ENCODE measurements around the gene DCXR.
A peak's percentile ranks its signal among the peaks of the same experiment; 100 is the strongest.

The DCXR gene

DNA sequence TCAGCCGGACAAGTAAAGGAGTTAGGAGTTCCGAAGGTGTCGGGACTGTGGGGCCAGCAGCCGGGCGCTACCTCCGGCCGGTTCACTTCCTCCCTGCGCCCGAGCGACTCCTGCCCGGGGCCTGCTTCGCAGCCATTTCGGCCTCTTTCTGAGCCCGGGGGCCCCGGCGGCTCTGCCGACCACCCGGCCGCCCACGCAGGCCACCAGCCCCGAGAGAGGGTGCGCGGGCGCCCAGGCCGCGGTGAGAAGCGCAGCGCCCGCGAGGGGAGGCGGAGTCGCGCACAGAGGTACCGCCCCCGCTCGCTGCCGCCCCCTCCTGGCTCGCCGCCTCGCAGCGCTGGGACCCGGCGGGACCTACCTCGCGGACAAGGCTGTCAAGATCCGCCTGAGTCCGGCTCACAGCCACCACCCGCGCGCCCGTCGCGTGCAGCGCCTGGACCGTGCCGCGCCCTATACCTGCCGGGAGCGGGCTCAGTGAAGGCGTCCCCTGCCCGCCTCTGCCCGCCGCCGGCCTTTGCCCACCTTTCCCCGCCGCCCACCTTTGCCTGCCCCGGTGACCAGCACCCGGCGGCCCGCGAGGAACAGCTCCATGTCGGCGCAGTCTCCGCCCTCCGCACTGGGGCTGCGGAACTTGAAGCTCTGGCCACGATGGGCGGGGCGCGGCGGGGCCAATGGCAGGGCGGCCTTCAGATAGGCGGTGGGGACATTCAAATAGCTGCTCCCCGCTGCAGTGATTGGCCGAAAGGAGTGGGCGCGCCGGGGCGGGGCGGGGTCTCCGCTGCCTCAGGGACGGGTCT, at the start of gene DCXR:
Gene DCXR, minus strand, starts transcription at position 606 of the 797 bp plus-strand sequence. Its CDS starts 15 bp downstream, at position 591.
- DNase-seq = peak; percentile 92

DNA sequence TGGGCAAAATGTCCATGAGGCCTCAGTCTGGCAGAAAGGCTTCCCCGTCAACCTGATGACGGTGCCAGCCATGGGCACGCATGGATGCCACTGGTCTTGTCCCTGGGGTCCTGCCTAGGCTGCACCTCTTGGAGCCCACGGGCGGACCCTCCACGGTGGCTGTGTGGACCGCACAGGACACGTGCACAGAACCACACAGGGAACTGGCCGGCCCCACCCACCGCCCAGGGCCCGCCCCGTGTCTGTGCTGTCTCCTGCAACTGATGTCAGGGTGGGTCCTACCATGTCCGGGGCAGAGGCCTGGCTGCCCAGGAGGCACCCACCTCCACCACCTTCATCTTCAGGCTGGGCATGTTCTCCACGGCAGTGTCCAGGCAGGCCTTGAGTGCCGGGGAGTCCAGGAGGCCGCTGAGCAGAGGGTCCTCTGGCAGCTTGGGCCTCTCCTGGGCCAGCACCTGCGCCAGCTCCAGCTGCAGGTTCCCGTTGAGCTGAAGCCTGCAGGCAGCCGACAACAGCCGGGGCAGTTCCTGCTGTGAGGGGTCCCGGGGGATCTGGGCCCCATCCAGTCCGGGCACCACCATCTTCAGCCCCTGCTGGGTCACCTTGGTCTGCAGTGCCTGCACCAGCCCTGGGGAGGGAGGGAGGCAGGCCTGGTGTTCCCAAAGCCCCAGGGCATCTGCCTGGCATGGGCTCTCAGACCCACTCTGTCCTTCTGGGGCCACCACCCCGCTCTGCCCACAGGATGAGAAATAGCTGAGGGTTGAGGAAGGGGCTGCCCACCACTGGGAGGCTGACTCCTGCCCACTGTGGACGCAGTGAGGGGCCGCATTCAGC, 48.7 kb upstream of the DCXR start:
- DNase-seq = no peak

DNA sequence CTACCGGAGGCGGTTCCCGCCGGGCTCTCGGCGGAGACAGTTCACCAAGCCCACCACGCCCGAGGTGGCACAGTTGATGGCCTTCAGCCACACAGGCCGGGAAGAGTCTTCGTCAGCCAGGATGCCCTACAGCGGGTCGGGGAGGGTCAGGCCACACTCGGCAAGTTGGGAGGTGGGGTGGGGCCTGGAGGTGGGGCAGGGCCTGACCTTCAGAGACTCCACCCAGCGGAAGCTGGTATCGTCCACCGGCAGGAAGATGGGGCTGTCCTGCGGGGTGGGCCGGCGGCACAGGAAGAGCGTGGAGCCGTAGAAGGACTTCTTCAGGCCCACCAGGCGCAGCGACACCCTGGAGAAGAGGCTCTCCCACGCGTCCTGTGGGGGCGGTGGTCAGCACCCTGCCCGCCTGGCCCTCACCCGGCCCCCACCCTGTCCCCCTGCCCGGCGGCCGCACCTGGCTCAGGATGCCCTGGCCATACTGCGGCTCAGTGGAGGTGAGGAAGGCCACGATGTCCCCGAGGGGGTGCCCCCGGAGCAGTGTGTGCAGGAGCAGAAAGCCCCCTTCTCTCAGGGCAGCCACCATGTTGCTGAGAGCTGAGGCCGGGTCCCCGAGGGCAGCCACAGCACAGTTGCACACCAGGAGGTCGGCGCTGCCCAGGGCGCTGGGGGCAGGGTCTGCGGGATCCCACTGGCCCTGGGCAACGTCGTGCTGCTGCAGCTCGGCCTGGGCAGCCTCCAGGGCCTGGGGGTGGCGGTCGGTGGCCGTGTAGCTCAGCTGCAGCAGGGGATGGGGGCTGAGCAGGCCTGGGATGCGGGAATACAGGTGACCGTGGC, 47.7 kb upstream of the DCXR start:
- no peak for DNase-seq

DNA sequence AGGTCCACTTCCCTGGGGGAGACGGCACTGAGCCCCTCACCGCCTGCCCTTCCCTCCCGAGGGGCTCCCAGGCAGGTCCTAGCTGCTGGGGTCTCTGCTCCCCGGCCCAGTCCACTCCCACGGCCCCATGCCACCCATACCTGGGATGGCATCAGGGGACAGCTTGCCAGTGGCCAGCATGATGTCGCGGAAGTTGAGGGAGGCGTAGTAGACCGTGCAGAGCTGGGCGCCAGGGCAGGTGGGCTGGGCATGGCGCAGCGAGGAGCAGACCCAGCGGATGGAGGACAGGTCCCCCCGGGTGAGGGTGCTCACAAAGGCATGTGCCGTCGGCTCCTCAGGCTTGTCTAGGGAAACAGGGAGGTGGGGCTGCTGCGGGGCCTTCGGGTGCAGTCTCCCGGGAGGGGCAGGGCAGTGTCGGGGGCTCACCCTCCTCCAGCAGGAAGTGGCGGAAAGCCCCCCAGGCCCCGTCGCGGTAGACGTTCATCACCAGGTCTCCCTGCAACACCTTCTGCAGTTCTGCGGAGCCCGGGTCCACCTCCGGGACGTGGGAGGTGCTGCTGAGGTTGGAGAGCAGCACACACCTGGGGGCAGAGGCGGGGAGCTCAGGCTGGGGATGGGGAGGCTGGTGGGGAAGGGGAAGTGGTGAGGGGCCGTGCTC, 47.0 kb upstream of the DCXR start:
- no peak for DNase-seq

DNA sequence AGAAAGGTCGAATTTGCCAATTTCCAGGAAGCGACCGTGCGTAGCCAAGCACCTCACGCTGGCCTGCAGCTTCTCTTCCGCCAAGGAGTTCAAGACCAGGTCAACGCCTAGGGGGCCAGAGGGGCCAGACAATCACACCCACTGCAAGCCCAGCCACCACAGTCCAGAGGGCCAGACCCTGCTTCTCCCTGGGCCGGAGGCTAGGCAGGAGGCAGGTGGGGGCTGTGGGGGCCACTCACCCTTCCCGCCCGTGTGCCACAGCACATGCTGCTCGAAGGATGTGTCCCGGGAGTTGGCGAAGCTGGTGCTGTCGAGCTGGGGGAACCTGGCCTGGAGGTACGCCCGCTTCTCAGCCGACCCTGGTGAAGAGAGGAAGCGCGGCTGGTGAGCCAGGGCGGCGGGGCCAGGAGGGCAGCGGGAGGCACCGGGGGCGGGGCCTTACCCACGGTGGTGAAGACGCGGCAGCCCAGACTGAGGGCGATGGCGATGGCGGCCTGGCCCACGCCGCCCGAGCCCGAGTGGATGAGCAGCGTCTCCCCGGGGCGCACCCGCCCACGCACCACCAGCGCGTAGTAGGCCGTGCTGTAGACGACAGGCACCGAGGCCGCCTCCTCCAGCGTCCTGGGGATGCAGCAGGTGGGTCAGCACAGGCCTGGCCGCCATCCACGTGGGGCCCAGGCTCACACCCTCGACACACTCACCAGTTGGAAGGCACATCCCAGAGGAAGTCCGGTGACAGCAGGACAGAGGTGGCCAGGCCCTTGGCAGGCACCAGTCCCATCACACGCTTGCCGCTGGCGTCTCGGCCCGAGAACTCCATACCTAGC, 46.2 kb upstream of the DCXR start:
- DNase-seq = no peak

DNA sequence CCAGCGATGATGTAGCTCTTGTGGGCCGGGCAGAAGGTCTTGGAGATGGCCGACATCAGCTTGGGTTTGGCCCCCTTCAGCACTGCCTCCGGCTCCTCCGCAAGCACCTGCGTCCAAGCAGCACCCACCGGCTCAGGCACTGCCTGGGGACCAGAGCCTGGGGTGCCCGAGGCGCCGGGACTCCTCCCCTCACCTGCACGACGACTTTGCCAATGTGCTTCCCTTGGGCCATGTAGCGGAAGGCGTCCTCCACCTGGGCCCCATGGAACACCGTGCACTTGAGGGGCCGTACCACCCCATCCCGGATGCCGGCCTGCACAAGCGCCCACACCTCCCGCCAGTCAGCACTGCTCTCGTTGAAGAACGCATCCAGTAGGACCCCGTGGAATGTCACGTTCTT, 45.5 kb upstream of the DCXR start:
- no peak for DNase-seq

DNA sequence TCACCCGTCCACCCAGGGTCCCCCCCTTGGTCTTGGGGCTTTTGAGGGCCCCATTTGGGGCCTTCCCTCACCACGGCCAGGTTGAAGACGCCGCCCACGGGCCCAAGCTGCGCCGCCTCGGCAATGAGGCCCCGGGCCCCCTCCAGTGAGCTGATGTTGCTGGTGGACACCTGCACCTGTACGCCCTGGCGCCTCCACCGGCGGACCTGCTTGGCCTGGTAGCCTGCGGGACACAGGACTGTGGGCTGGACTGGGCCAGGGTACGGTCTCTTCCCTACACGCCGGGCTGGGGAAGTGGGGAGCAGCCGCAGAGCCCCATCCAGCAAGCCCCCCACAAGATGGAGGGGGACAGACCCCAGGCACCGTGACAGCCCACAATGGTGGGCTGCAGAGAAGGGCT, 45.0 kb upstream of the DCXR start:
- no peak for DNase-seq

DNA sequence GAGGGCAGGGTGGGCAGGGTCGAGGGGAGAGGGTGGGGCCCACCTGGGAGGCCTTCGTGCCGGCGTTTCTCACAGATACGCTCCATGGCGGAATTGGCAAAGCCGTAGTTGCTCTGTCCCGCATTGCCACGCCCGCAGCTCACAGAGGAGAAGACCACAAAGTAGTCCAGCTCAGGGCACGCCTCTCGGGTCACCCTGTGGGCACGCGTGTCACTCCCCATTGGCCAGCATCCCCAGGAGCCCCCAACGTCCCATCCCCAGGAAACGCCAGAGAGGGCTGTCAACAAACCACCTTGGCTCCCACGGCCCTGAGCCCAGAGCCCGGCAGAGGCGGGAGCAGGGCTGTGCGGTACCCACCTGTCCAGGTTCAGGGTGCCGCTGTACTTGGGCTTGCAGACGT, 44.5 kb upstream of the DCXR start:
- no peak for DNase-seq

DNA sequence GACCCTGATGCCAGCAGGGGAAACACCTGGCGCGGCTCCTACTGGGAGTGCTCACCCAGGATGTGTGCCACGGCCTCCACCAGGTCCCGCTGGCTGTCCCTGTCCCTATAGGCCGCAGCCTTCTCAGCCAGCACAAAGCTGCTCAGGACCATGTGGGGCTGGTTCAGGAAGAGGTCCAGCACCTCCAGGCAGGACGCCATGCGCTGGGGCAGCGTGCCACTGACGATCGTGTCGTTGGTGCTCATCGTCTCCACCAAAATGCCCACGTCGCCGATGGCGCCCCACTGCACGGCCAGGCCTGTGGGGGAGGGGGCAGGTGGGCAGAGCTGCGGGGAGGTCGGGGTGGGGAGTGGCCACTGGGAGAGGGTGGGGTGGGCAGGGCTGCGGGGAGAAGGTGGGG, 44.0 kb upstream of the DCXR start:
- DNase-seq = no peak

DNA sequence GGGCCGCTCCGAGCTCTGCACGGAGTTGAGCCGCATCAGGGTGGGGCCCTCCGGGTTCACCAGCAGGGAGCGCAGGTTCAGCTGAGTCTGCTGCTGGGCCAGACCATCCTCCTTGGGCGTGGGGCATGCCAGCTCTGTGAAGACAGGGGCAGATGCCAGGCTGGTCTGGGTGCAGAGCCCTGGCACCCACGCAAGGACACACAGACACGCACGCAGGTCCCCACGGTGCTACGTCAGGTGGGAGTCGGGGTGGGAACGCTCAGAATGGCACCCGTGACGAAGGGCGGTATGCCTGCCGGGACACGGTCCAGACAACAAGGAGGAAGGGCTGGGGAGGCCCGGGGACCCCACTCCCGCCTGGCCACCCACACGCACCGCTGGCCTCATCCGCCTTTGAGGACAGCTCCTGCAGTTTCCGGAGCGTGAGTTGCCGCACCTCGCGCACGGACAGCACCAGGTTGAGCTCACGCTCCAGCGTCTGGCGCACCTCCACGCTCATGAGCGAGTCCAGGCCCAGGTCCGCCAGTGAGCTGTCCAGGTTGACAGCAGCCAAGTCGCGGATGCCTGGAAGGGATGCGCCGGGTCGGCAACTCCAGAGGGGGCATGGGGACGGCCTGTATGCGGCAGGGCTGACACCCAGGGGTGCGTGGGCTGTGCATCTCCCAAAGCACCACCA, 43.4 kb upstream of the DCXR start:
- DNase-seq = no peak

DNA sequence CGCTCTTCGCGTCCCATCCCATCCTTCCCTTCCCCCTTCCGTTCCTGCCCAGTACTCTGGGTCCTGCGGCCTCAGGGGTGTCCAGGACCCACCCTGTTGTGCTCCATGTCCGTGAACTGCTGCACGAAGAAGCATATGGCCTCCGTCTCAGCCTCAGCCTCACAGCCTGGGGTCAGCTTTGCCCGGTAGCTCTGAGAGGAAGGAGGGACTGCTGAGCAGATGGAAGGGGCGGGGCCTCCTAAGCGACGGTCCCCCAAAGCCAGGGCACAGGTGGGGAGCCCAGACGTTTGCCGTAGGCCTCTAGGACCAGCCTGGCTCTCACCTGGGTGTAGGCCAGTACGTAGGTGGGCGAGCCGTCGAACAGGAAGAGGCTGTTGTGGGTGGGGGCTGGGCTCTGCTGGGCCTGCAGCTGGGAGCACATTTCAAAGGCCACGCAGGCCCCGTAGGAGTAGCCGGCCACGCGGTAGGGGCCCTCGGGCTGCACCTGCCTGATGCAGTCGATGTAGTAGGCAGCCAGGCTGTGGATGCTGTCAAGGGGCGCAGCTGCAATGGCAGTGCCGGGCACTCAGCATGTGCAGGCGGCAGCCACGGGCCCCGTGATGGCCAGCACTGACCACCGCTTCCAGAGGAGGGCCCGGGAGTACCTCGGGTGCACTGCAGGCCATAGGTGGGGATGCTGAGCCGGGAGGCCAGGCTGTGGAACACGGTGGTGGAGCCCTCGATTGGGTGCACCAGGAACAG, 42.7 kb upstream of the DCXR start:
- DNase-seq = no peak

DNA sequence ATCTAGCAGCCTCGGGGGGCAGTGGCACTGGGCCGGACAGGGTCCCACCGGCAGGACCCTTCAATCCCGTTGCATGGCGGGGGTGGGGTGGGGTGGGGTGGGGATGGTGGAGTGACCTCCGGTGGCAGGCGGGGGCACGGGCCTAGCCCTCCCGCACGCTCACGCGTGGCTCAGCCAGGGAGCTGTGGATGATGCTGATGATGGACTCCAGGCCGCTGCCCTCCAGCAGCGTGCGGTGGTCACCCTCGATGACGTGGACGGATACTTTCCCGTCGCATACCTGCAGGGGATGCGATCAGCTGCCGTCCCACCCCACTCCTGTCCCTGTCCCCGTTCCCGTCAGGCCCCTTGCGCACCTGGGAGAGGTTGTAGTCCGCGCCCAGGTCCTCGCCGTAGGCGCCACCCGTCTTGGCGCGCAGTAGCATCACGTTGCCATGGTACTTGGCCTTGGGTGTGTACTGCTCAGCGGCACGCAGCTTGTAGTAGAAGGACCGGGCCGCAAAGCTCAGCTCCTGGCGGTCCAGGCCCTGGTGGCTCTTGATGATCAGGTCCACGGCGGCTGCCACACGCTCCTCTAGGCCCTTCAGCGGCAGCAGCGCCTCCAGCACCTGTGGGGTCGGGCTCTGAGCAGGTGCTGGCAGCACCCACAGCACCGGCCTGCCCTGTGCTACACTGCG, 41.6 kb upstream of the DCXR start:
- DNase-seq = no peak

DNA sequence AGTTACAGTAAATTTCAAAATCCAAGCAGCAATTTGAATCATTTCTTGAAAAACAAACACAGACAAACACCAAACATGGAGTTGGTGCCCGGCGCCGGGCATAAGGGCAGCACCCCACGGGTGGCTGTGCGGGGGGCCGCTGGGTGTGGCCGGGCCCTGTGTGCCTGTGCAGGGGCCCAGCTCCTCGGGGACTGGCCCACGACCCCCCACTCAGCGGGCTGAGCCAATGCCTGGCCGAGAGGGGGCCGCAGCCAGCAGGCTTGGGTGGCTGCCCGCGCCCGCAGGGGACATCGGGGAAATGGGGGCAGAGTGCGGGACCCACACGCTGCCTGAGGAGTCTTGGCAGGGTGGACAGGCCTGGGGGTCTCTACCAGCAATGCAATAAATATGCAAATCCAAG, 40.9 kb upstream of the DCXR start:
- DNase-seq = no peak

DNA sequence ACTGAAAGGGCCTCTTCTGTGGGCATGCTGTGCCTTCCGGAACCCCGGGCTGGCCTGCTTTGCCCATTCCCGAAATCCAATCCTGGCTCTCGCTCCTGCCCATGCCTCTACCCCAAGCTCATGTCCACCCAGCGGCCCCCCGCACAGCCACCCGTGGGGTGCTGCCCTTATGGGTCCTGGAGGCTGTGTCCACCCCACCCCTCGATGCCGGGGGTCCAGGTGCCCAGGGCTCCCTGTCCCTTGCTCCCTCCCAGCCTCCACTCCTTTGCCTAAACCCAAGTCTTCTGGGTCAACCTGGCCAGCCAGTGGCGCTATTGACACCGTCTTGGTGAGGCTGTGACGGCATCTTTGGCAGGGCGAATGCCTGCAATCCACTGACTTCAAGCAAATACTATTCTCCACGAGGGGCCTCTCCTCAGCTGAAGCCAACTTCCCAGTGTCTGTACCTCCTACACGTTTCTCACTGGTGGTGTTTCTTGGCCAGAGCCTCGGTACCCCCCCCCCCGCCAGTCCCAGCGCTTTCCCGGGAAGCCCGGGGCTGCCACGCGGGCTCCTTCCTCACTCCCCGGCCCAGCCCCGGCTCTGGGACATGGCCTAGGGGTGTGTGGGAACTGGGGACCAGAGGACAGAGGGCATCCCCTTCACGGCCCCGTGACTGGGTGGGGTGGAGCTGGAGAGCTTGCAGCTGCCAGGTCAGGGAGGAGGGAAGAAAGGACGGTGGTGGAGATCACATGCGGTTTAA, 40.3 kb upstream of the DCXR start:
- DNase-seq = no peak

DNA sequence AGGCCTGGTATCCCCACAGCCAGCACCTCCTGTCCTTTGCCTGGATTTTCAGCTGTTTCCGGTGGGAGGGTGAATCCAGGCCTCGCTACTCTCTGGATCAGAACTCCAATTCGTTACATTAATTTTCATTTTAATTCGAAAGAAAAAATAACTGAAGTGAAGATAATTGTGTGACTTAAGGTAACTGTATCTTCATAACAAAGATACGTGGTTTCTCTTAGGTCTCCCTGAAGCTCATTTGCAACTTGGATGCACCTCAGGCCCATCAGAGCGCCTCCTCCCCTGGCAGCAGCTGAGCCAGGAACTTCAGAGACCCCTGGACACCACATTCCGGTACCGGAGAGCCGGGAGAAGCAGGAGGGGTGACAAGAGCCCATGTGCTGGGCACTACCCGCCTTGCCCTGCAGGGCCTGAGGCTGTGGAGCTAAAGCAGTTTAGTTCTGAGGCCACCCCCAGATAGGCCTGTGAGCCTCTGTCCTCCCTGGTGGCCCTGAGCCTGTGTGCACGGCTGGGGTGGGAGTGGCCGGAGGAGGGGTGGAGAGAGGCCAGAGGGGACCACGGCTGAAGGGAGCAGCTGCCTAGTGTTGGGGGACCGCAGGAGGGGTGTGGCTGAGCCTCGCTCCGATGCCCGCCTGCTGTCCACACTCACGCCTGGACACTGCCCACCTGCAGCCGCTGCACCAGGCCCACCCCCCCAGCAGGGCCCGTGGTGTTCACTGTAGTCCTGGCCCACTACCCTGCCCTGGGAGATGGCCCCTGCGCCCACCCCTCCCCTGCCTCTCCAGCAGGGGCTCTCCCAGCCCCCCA, 39.5 kb upstream of the DCXR start:
- no peak for DNase-seq

DNA sequence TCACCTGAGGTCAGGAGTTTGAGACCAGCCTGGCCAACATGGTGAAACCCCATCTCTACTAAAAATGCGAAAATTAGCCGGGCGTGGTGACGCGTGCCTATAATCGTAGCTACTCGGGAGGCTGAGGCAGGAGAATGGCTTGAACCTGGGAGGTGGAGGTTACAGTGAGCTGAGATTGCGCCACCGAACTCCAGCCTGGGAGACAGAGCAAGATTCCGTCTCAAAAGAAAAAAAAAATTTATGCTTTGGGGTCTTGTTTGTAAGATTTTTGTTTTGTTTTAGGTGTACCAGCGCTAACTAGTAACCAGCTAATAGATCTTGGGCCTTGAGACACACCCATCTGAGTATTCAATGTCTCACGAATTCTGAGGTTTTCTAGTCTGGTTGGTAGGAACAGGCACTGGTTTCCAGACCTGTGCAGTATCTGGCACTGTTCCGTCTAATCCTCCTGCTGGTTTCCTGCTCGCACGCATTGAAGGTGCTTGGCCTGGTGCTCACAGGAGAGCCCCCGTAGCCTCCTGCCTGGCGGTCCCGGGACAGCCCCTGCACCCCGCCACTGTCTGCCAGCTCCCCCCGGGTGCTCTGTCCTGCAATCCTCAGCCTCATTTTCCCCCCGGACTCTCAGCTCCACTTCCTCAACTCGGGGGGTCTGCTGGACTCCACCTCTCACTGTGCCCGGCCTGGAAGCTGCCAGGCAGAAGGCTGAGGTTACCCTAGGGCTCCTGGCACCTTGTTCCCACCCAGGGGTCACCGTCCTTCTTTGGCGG, 38.7 kb upstream of the DCXR start:
- no peak for DNase-seq

DNA sequence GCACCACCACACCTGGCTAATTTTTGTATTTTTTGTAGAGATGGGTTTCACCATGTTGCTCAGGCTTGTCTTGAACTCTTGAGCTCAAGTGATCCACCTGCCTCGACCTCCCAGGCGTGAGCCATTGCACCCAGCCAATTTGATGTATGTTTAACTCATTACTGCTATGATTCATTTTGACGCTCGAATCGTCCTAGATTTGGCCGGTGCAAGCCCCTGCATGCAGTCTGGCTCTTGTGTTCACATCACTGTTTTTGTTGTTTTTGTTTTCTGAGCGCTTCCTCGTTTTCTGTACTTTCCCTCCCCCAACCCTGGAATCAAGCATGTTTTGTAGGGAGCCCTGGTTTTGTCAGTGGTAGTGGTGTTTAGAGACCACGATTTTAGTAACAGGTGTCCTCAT, 35.9 kb upstream of the DCXR start:
- DNase-seq = no peak

DNA sequence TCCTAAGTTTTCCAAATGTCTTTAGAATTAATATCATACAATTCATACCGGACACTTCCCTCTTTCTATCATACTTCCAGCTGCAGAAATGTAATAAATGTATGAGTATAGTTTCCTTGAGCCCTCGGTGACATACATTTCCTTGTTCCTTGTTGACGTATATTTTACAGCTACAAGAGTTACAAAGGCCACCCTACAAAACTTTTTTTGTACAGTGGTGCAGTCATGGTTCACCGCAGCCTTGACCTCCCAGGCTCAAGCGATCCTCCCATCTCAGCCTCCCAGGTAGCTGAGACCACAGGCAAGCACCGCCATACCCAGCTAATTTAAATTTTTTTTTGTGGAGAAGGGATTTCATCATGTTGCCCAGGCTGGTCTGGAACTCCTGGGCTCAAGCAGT, 35.3 kb upstream of the DCXR start:
- no peak for DNase-seq
